NCI-H146 treated with DMSO at 0.1 percent for 48 hours (cell line): ENCODE measurements around the gene CADPS.

Source experiments
- DNase-seq: peaks from one replicate; lab custom pipeline; 2025; ENCODE audit not compliant: unreplicated experiment; lab: John Stamatoyannopoulos, UW

The CADPS gene

DNA sequence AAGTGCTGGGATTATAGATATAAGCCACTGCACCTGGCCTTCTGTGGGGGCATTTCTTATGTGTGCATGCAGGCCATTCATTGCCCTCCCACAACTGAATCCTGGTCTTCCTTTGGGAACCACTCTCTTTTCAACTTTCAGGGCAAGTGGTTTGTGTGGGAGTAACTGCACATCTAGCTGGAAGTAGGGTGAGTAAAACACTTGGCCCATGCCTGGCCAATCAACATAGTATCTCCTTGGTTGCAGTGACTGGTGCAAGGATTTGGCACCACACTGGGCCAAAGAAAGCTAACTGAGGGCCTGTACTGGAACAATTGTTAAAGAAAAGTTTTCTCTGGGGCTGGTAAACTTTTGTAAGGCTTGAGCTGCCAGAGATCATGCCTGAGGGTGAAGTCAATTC is 312.6 kb downstream of the CADPS start:
- DNase-seq, result no peak

DNA sequence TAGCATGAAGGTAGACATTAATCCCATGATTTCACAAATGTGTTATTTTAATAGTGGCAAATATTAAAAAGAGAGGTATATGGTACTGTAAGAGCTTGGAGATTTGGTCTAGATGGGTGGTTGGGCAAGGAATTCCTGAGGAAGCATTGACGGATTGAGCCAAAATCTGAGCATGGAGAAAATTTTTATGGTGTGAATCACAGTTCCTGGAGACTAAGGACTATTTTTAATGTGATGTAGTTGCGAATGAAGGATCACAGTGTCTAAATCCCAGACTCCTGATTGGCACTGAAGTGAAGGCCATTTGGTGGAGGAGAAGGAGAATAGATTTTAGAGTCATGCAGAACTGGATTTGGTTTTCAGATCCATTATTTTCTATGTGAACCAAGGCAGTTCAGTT is 313.2 kb downstream of the CADPS start:
- DNase-seq, result no peak

DNA sequence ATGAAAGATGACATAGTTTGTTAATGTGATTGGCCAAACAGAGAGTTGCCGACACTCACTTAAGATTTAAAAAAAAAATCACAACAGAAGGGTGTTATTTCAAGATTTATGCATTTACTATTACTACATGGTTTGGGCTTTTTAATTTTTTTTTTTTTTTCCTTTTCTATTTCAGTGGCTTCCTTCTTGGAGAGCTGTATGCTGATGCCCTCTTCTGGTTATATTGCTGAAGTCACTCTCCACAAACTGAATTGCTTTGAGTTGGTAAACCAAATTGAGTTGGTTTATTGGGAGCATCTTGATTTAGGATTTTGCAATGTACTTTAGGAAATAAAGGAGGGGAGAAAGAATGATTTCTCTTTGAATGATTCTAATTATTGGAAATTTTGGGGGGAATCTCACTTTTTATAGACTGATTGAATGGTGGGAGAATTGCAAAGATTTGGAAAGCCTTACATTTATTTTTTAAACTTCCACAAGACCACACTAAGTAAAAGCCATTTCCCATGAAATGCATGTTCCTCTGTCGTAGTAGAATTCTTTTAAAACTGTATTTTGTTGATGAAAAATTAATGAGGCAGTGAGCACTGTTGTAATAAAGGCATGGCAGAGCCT is 315.3 kb downstream of the CADPS start:
- no peak for DNase-seq

DNA sequence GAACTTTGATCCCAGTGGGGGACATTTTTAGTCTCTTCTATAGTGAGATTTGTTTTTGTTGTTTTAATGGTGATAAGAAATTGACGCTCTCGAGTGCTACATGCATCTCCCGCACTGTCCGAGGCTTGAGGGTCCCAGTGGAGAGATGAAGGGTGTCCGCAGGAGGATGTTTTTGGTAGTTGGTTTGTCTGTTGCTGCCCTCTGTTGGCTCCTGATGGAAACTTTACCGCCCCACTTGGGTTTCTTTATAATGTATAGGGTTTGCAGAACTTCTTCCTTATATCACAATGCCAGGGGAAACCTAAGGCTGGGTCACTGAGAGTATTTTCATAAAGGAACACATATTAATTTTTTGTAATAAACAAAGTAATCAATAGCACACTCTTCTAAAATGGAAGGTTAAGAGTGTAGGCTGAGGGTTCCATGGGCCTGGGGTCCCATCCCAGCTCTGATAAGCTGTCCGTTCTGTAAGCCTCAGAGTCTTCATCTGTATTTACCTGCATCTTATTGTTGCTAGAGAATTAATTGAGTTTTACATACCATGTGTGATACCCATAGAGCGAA is 316.6 kb downstream of the CADPS start:
- DNase-seq, result no peak

DNA sequence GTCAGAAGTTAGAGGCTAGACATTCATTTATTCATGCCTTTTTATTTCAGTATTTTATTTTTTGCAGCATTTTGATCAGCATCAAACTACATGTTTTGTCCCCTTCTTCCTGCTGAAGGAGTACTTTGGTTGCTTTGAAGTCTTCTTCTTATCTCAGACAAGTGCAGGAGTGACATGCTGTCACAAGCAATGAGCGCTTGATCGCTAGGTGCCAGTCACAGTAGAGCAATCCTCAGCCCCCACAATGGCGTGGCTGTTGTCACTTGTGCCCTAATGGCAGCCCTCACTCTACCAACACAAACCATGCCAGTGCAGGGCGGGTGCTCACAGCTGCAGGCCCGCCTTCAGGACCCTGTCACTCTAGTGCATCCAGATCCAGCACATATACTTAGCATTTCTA is 317.2 kb downstream of the CADPS start:
- no peak for DNase-seq

DNA sequence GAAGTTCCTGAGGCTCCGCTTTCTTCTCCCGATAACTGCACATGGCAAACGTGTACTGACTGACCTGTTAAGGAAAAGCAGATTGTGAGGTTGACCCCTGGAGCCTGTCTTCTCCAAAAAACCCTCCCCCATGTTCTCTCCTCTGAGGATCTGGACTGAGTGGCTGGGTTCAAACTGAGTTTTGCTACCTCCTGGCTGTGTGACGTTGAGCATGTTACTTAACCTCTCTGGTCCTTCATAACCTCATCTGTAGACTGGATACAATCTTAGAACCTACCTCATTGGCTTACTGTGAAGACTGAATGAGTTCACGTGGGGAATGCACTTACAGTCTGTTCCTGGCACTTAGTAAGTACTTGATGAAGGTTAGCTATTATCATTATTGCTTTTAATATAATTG is 317.8 kb downstream of the CADPS start:
- no peak for DNase-seq

DNA sequence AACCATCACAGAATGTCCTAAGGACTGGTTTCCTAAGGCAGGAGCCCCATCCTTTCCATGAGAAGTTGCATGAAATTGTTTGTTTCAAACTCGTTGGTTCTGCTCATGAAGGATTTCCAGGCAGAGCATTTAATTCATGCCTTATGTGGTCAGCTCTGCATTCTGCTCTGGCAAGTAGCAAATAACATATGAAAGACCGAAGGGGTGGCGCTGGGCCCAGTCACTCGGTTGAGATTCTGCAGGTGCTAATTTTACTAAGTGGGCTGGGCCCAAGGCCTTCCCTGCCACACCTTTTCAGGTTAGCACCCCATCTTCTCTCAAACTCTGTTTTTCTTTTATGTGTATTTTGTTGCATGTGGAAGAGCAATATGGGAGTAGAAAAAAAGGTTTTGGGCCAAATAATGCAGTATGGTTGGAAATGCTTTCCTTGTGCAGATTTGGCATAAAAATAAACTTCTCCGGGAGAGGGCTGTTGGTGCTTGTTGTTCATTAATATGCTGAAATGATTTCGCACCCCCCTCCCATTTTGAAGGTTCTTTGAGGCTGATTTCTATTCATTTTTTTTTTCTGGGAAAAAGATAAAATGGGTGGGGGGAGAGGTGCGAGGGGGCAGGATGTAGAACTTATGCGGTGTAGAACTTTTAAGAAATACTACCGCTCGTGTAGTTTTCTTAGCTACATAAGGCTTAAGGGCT is 318.9 kb downstream of the CADPS start:
- no peak for DNase-seq

DNA sequence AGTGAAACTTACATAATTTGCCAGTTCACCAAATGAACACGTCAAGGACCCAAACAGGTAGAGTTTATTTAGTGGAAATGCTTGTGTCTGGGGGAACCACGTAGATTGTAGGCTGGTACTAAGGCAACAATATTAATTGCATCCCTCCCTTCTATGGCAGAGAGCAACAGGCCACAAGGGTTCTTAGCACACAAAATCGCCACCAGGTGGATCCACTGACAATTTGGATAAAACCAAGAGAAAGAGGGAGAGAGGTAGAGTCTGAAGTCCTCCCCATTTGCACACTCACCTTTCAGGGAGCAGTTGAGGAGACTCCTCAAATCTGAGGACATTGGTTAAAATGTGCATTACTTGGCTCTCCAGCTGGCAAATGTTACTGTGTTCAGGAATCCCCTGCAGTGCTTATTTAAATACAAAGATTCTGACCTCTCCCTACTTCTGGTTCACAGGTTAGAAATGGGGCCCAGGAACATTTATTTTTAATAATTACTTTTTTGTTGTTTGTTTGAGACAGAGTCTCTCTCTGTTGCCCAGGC is 320.9 kb downstream of the CADPS start:
- DNase-seq, result no peak

DNA sequence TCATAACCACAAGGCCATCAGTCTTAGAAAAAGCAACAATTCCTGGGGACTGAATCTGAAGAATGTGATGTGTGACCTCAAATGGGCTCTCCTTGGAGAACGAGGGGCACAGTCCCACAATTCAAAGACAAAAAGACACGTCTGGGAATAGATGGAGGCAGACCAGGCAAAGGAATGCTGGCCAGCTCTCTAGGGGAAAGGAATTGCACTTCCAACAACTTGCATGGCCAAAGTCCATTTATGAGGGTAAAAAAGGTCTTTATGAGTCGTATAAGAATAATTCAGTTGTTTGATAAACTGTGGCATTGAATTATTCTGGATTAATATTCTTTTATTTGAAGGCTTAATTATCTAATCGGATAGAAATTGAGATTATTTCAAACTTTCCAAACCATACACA is 321.4 kb downstream of the CADPS start:
- DNase-seq, result no peak

DNA sequence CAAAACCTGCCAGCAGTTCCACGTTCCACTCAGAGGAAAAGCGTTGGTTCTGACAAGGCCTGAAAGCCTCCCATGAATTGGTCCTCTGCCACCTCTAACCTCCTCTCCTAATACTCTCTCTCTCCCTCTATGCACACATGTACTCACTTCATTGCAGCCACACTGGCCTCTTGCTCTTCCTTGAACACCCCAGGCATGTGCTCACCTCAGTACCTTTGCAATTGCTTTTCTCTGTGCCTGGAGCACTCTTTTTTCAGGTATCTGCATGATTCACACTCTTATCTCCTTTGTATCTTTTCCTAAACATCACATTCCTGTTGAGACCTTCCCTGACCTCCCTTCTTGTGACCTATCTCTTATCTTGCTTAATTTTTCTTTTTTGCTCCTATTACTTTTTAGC is 323.7 kb downstream of the CADPS start:
- no peak for DNase-seq

DNA sequence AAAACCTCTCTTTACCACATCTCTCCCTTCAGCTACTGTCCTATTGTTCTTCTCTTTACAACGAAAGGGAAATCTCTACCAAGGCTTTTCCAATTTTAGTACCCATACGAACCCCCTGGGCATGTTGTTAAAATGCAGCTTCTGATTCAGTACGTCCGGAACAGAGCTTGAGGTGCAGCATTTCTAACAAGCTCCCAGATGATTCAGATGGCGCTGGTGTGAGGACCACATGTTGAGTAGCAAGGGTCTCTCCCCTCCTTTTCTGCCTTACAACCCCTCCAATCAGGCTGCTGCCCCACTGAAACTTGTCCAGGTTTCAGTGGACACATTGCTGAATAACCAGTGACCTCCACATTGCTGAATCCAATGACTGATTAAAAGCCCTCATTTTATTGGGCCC is 324.8 kb downstream of the CADPS start:
- DNase-seq, result no peak

DNA sequence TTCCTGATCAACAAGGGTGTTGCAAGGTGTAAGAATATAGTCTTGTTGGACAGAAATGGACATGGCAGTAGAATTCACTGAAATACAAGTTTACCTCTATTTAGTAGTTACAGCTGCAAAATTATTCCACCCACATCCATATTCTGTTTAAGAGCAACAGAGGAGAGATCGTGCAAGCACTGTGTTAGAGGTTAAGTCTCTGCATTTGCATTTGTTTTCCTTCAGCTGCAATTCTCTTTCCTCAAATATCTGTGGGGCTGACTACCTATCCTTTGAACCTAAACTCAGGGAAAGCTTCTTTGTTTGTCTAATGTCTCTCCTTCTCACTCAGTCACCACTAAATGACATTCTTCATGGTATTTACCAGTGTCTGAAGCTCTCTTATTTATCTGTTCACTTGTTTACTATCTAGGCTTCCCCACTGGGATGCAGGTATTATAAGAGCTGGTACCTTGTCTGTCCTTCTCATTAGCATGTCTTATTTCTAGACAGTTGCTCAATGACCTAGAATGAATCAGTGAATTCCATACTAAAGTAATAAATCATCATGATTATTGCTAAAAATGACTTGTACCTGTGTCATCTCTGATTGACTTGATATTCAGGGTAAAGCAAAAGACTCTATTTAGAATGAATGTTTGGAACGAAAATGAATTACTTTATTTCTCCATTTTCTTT is 326.5 kb downstream of the CADPS start:
- no peak for DNase-seq

DNA sequence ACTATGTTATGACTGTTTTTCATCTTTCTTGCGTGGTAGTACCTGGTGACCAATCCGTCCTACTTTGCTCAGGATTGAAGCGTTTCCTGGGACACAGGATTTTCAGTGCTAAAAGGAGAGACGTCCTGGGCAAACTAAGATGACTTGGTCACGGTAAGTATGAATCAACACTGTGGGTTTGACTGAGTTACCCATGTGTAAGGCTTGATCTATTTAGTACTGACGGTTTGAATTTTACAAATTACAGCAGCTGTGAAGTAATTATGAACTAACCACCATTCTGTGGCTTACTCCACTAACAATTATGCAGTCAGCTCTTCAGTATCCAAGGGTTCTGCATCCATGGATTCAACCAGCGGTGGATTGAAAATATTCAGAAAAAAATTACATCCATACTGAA is 328.9 kb downstream of the CADPS start:
- DNase-seq, result no peak

DNA sequence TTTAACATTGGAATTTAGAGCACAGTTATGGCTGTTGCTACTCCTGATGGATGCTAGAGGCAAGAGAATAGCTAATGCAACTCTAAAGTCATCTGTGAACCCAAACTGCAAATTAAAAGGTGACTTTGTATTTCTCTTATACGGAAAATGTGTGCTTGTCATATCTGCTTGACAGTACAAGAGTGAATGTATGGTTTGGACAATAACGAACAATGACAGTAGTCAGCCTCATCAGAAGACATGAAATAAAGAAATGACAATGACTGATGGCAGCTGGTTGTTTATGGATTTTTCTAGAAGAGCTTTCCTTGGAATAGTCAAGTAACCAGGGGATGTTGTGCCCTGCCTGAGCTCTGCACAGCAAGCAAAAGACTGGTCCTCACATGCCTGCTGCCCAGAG is 333.0 kb downstream of the CADPS start:
- DNase-seq, result no peak

DNA sequence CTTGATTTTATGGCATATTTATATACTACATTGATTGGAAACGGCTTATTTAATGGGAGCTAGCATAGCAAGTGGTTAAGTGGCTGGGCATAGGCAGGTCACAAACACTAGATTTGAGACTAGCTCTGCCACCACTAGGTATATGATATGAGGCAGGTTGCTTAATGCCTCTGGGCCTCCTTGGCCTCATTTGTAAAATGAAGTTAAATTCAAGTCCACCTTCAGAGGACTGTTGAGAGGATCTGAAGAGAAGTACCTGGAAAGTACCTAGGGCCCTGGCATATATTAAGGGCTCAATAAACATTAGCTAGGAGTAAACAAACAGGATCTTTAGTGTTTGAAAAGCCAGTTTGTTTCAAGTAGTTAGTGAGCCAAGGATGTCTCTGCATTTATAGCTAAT is 335.5 kb downstream of the CADPS start:
- no peak for DNase-seq

DNA sequence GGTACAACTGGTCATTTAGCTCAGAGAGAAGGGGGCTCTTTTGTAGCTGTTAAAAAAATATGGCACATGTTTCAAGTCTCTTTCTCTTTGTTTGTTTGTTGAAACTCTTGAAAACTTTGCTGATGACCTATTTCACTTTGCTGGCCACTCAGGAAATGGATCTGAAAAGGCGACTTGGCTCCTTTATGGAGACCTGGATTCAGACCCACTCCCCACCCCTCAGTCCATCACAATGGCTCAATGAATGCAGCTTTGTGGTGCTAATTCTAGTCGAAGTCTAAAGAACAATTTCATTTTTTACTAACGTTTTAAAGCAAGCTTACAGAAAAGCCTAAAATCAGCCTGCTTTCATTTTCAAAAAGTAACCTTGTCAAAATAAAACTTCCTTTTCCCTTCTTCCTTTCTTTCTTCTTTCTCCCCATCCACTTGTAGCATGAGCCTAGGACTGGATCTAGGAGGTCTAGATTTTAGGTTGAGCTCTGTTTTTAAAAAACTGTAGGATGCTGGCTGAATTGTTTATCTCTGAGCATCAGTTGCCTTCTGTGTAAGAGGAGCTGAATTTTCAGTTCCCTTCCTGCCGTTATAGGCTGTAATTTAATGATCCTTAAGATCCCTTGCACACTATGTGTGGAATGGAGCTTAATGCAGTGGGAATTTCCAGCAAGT is 336.4 kb downstream of the CADPS start:
- DNase-seq, result no peak

DNA sequence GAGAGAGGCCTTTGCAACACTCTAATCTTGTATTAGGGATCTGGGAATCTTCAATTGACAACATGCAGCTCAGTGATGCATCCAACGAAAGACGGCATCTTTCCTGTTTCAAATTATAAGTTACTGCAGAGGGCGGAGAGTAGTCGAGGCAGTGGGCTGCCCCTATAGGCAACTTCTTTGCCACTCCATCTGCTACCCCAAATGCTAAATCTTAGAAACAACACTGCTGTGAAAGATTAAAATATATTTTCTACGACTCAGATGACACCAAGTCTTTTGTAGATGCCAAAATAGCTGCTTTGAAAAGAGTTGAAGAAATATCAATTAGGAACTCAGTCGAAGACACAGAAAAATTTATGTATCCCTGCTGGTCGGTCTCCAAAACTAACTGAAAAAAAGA is 340.9 kb downstream of the CADPS start:
- no peak for DNase-seq

DNA sequence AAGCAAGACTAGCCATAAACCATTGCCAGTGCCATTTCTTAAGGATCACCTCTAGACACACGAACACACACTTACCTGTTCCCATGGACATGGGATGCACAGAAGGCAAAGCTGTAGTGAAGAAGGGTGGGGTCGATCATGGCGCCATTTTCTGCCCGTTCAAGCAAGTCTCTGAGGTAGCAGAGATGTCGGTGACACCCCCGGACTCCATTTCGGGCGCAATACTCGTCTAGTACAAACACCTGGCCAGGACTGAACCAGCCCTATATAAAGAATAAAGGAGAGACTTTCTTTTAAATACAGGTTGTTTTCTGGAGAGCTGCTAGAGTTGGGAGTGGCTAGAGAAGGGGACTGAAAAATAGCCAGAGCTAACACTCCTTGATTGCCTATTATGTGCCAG is 342.4 kb downstream of the CADPS start:
- DNase-seq, result no peak

DNA sequence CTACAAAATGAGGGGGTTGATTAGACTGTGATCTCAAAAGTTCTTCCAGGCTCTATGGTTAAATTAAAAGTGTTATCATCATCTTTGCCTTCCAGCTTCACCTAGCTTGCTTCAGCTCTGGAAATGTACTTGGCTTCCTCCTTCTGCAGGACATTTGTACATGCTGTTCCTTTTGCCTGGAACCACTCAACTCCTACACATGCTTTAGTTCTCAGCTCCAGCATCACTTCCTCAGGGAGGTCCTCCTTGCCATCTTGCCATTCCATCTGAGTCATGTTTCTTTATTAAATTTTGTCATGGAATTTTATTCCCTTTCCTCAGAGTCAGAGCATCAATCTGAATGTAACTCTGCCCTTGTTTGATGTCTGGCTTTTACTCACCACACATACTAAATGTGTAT is 343.2 kb downstream of the CADPS start:
- DNase-seq, result no peak

DNA sequence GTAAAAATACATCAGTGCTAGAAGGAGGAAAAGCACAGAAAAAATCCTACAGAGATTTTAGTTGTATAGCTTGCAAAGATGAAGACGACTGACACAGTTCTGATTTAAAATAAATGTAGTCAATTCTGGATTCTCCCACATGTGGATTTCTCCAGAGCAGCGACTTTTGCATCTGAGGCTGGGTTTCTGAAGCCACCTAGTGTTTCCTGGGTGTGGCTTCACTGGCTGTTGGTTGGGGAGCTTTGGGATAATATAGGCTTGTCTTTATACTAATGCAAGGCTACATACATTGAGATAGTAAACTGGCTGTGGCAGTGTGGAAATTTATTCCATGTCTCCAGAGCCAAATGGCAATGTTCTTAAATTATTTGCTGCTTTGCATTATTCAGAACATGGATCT is 343.7 kb downstream of the CADPS start:
- no peak for DNase-seq

DNA sequence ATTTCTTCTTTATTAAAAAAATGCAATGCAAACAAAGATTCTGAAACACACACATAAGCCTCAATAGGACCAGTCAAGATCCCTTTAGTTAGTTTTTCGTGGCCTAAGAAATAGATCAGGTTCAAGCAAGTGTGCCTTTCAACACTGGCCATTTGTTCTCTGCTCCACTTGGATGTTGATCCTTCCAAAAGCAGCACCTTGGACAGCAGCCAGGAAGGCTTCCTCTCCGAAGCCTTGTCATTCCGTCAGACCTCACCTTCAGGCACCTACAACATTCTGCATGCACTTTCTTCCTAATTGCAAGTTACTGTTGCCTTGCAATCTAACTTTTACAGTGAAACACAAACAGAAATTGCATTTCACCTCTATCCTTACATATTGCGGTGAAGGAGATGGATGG is 346.0 kb downstream of the CADPS start:
- no peak for DNase-seq

DNA sequence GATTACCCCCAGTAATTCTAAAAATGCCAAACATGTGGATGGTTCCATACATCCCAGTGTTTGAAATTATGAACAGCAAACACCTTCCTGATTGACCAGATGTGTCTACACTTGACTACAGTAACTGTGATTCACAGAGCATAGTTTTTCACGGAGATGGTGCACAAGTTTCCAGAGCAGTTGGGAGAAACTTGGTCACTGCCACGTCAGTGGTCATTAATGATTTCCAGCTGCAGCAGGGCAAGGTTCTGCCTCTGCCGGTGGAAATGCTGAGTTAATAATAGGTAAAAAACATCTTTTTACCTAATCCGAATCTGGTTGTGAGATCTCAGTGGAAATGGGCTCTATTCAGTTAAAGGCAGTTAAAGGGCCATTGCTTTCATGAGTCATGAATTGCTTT is 347.7 kb downstream of the CADPS start:
- no peak for DNase-seq
